Adipocyte (in vitro differentiated cells): ENCODE measurements around the gene BTNL3.
"Not testable (repeated sequence)": the region's sequence is repeated elsewhere in the genome, so short reads cannot be mapped to it uniquely, and the experiment has no call there.

ENCODE experiments used
- DNase-seq: peaks from one replicate; pipeline ENCODE4 v3.0.0-alpha.2; 2015; ENCODE audit warnings: low read depth
- H3K27me3 ChIP-seq: replicated peaks from 2 replicates; pipeline ENCODE4 v1.7.0; 2013; ENCODE audit warnings: mild to moderate bottlenecking, low read length, moderate library complexity; ENCODE audit not compliant: control insufficient read depth, insufficient read depth
- H3K36me3 ChIP-seq: 2 replicates; pipeline ENCODE4 v1.7.0; 2013; ENCODE audit warnings: low read length, mild to moderate bottlenecking, moderate library complexity; ENCODE audit not compliant: control insufficient read depth, insufficient read depth, severe bottlenecking
- H3K4me1 ChIP-seq: 2 replicates; pipeline ENCODE4 v1.7.0; 2013; ENCODE audit warnings: mild to moderate bottlenecking, low read length, moderate library complexity; ENCODE audit not compliant: control insufficient read depth, insufficient read depth
- H3K4me3 ChIP-seq: 2 replicates; pipeline ENCODE4 v1.7.0; 2013; ENCODE audit warnings: mild to moderate bottlenecking, low read length, moderate library complexity
- H3K9ac ChIP-seq: 2 replicates; pipeline ENCODE4 v1.7.0; 2013; ENCODE audit warnings: mild to moderate bottlenecking, low read length, moderate library complexity
- H3K9me3 ChIP-seq: 2 replicates; pipeline ENCODE4 v1.7.0; 2013; ENCODE audit warnings: mild to moderate bottlenecking, low read length, moderate library complexity; ENCODE audit not compliant: control insufficient read depth

BTNL3 gene

DNA sequence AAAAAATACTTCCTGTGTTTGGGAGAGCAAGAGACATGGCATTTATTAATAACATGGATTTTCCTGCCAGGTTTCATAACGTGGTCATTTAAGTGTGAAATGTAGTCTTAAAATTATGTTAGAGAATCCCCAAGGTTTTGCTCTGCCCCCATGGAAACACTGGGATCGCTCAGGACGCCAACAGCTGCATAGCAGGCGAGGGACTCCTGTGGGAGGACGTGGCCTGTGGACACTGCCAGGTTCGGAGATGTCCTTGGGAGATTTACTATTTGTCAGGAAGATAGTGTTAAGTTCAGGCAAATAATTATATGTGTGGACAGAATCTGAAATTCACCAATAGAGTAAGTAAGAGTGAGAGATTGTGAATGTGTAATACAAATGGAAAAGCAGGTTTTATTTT, 52.4 kb downstream of the BTNL3 start:
- Histone ChIP-seq H3K4me3 (no peak overlapping the region), H3K9ac (no peak overlapping the region), H3K27me3 (peaks cover 62% of the 10 kb centered on the region), H3K9me3 (no peaks in the 10 kb centered on the region), H3K4me1 (peaks cover 3% of the 10 kb centered on the region), H3K36me3 (no peaks in the 10 kb centered on the region)
- DNase-seq, result no peak

GRCh38 chr5:181042036-181042713, 53.5 kb downstream of the BTNL3 start:
- Histone ChIP-seq H3K9me3 (no peaks in the 10 kb centered on the region), H3K36me3 (no peaks in the 10 kb centered on the region), H3K4me1 (peaks cover 3% of the 10 kb centered on the region), H3K4me3 (no peak overlapping the region), H3K27me3 (peaks cover 62% of the 10 kb centered on the region), H3K9ac (no peak overlapping the region)
- no peak for DNase-seq

DNA sequence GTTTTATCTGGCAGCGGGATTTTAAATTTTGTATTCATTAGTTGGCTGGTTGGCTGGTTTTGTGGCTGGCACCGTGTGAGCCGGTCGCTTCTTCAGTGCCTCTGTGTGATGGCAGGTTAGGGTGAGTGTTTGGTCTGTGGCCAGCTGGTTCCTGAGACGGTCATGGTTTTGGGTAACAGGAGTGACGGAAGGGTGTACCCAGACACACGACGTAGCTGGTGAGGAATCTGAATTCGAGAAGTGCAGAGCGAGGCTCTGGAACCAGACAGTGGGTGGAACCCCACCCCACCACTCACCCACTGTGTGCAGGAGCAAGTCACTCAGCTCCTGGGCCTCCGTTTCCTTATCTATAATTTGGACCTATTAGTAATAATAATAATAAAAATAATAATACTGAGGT, 54.1 kb downstream of the BTNL3 start:
- Histone ChIP-seq H3K9me3 (no peaks in the 10 kb centered on the region), H3K4me3 (no peak overlapping the region), H3K9ac (no peak overlapping the region), H3K4me1 (peaks cover 3% of the 10 kb centered on the region), H3K36me3 (no peaks in the 10 kb centered on the region), H3K27me3 (peaks cover 61% of the 10 kb centered on the region)
- no peak for DNase-seq

DNA sequence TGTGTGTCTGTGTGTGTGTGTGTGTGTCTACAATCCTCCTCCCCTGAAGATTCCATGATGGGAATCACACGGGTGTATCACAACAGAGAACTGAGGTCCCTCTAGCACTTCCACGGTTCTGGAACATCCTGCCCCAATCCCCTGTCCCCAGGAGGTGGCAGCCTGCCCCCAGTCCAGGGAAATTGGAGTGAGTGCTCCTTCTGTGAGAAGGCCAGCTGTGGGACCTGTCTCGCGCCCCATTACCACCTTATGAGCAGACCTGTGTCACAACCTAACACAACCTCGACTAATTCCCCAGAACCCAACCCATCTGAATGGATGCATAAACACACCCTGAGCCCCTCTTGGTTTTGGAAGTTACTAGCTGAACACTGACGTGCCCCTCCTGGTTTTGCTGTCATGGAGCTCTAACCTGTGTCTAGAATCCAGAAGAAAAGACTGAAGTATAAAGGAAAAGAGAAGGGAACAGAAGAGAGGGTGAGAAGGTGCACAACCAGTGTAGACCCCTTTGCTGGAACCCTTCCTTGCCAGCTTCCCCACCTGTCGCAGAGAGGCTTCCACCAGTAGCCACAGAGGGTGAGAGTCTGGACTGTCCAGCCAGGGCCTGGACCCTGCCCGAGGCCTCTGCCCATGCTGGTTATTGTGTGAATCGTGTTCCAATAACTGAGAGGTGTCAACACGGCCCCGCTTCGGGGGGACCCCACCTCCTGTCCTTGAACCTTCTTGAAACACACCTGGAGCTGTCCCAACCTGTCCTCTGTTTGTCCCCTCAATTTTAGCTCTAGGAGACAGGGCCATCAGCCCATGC, 54.8 kb downstream of the BTNL3 start:
- peaks cover 57% of the 10 kb centered on the region for H3K27me3 ChIP-seq
- H3K36me3 ChIP-seq, result no peaks in the 10 kb centered on the region
- peaks cover 3% of the 10 kb centered on the region for H3K4me1 ChIP-seq
- H3K9ac ChIP-seq, result no peak overlapping the region
- H3K4me3 ChIP-seq, result no peak overlapping the region
- H3K9me3 ChIP-seq, result no peaks in the 10 kb centered on the region
- DNase-seq, result no peak

GRCh38 chr5:181044093-181044599, 55.5 kb downstream of the BTNL3 start:
- Histone ChIP-seq H3K9ac (no peak overlapping the region), H3K9me3 (no peaks in the 10 kb centered on the region), H3K4me3 (no peak overlapping the region), H3K36me3 (no peaks in the 10 kb centered on the region), H3K4me1 (peaks cover 3% of the 10 kb centered on the region), H3K27me3 (peaks cover 55% of the 10 kb centered on the region)
- DNase-seq, result no peak

DNA sequence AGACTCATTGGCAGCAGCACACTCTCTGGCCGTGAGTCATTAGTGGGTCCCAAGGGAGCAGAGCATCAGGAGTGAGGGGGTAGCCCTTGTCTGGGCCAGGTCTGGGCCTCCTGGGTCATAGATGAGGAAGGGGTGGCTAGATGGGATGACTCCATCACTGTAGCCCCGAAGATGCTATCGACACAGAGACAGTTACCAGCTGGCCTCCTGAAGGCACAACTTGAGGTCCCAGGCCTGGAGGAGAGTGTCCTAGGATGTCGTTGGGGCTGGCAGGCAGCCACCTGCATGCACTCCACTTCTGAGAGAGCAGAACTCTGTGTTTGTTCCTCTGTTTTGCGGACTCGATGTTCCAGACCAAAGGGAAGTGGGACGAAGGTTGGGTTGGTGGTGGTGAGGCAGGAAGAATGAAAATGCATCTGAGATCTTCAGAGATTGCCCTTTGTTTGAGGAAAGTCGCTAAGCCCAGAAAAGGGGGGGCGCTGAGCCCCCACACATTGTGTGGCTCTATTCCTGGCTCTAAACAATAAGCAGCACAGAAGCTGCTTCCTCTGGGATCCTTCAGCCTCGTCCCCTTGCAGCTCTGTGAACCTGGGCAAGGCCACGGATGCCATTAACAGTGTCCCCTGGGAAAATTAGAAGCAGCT, 56.1 kb downstream of the BTNL3 start:
- H3K27me3 ChIP-seq, result peaks cover 57% of the 10 kb centered on the region

GRCh38 chr5:181045316-181045715, 56.7 kb downstream of the BTNL3 start:
- Histone ChIP-seq H3K9ac (no peak overlapping the region), H3K9me3 (no peaks in the 10 kb centered on the region), H3K36me3 (no peaks in the 10 kb centered on the region), H3K4me3 (no peak overlapping the region), H3K4me1 (peaks cover 3% of the 10 kb centered on the region), H3K27me3 (peaks cover 57% of the 10 kb centered on the region)
- no peak for DNase-seq

More for the DNA sequence above, 56.1 kb downstream of the BTNL3 start:
- no peak overlapping the region for H3K4me3 ChIP-seq
- H3K4me1 ChIP-seq, result peaks cover 3% of the 10 kb centered on the region
- H3K36me3 ChIP-seq, result no peaks in the 10 kb centered on the region
- no peaks in the 10 kb centered on the region for H3K9me3 ChIP-seq
- DNase-seq, result no peak
- no peak overlapping the region for H3K9ac ChIP-seq

DNA sequence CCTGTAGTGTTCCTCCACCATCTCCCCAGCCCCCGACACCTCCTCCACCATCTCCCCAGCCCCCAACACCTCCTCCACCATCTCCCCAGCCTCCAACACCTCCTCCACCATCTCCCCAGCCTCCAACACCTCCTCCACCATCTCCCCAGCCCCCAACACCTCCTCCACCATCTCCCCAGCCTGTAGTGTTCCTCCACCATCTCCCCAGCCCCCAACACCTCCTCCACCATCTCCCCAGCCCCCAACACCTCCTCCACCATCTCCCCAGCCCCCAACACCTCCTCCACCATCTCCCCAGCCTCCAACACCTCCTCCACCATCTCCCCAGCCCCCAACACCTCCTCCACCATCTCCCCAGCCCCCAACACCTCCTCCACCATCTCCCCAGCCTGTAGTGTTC, 57.2 kb downstream of the BTNL3 start:
- not testable (repeated sequence) for H3K4me1 ChIP-seq, H3K36me3 ChIP-seq, H3K4me3 ChIP-seq, H3K9ac ChIP-seq, DNase-seq, H3K9me3 ChIP-seq
- peaks cover 54% of the 10 kb centered on the region for H3K27me3 ChIP-seq

DNA sequence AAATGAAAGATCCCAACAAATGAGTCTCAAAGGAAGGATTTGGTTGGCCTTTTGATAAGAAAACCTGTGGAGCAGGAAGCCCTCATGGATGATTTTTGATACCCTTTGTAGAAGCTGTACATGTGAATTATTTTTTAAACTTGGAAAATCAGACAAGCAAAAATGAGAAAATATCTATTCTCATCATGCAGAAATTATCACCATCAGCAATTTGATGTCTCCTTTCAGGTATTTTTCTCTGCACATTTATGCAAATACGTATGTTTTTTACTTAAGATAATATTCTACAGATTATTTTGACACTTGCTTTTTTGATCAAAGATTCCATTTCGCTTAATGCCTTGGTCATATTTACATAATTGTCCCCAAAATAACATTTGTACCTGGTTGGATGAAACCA, 58.6 kb downstream of the BTNL3 start:
- Histone ChIP-seq H3K4me1 (peaks cover 3% of the 10 kb centered on the region), H3K9me3 (no peaks in the 10 kb centered on the region), H3K36me3 (no peaks in the 10 kb centered on the region), H3K4me3 (no peak overlapping the region), H3K9ac (no peak overlapping the region), H3K27me3 (peaks cover 57% of the 10 kb centered on the region)
- no peak for DNase-seq

- Histone ChIP-seq H3K27me3 (peaks cover 55% of the 10 kb centered on the region), H3K4me1 (peaks cover 3% of the 10 kb centered on the region), H3K36me3 (no peaks in the 10 kb centered on the region), H3K9ac (no peak overlapping the region), H3K4me3 (no peak overlapping the region), H3K9me3 (no peaks in the 10 kb centered on the region)
- DNase-seq, result no peak
These were observed 59.3 kb downstream of the BTNL3 start for GRCh38 chr5:181047921-181048320.

GRCh38 chr5:181050016-181050415, 61.4 kb downstream of the BTNL3 start:
- Histone ChIP-seq H3K4me1 (no peaks in the 10 kb centered on the region), H3K36me3 (no peaks in the 10 kb centered on the region), H3K9ac (no peak overlapping the region), H3K9me3 (no peaks in the 10 kb centered on the region), H3K27me3 (peaks cover 61% of the 10 kb centered on the region), H3K4me3 (no peak overlapping the region)
- no peak for DNase-seq
